ENCODE data around the gene TMPRSS3.

DNA sequence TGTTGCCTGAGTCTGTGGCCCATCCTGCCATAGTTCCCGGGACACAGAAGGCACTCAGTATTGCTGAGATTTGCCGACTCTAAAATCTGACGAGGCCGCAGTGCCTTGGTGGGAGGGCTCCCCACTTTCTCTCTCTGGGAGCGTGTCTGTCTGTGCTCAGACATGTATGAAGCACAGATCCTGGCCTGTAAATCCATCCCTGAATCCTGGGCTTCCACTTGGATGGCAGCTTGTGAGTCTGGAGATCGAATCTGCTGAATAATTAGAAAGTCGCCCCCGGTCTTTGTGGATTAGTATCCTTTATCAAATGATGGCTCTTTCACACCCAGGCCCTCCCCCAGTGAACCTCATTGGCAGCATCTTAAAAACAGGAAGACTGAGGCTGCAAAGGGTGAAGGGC lies 18.2 kb upstream of the TMPRSS3 start:
- TF ChIP-seq, protein P1, sequence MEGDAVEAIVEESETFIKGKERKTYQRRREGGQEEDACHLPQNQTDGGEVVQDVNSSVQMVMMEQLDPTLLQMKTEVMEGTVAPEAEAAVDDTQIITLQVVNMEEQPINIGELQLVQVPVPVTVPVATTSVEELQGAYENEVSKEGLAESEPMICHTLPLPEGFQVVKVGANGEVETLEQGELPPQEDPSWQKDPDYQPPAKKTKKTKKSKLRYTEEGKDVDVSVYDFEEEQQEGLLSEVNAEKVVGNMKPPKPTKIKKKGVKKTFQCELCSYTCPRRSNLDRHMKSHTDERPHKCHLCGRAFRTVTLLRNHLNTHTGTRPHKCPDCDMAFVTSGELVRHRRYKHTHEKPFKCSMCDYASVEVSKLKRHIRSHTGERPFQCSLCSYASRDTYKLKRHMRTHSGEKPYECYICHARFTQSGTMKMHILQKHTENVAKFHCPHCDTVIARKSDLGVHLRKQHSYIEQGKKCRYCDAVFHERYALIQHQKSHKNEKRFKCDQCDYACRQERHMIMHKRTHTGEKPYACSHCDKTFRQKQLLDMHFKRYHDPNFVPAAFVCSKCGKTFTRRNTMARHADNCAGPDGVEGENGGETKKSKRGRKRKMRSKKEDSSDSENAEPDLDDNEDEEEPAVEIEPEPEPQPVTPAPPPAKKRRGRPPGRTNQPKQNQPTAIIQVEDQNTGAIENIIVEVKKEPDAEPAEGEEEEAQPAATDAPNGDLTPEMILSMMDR (IDR thresholded peaks at IDR 0.05), result no peak
- no peak for TF ChIP-seq EZH2 (IDR thresholded peaks at IDR 0.05)
- no peak for TF ChIP-seq EZH2phosphoT487 (IDR thresholded peaks at IDR 0.05)

Measured in neural progenitor cell (in vitro differentiated cells).